Measurements from ENCODE around the gene SCN4A. TPM values are rescaled to one million over a fixed set of nuclear protein-coding genes. Genes with fewer than 3 reads are reported as not detected.
"Not testable (repeated sequence)": the region's sequence is repeated elsewhere in the genome, so short reads cannot be mapped to it uniquely, and the experiment has no call there.

SCN4A gene
- polyA plus RNA-seq, 2 of the 4 experiments (the other 2 are of a cell fraction), result 0.03 to 0.06 TPM

GRCh38 chr17:64007838-64008282, 35.1 kb upstream of the SCN4A start:
- Histone ChIP-seq H3K9me3 (no peaks in the 10 kb centered on the region), H3K27ac (peak overlapping the region in 1 of 2 experiments; percentile 17; a peak in 1 of 6 replicates), H3K4me1 (peaks cover 28% of the 10 kb centered on the region), H3K4me2 (no peak overlapping the region), H3K4me3 (no peak overlapping the region)
- DNase-seq (ENCODE audit: low read depth in 1 of 2, low spot score in 1 of 2), result no peak
- FAIRE-seq, result no peak
- WGBS (ENCODE audit: missing lambda C conversion rate), result 69% methylated on average over 5 of the region's 5 CpGs
- CTCF ChIA-PET, result interaction anchor here (1.0 to 10.0 kb wide), 5 partner anchors 13 to 61 kb away, joined by 3 to 107 read pairs (median 4); partner anchors contain the start of gene ICAM2
- no peak for TF ChIP-seq EP300 (IDR thresholded peaks at IDR 0.05)
- no peak for TF ChIP-seq NPAS2 (CRISPR knock-in tag; IDR thresholded peaks at IDR 0.05; ENCODE audit: borderline replicate concordance)
- TF ChIP-seq POLR2AphosphoS2 (conservative IDR thresholded peaks at IDR 0.05; ENCODE audit: low read length), result no peak
- TF ChIP-seq SMC3 (IDR thresholded peaks at IDR 0.05), result no peak
- no peak for TF ChIP-seq MAX (IDR thresholded peaks at IDR 0.05)
- no peak for TF ChIP-seq TP53 (CRISPR knock-in tag; IDR thresholded peaks at IDR 0.05)
- no peak for TF ChIP-seq RARB (CRISPR knock-in tag; IDR thresholded peaks at IDR 0.05)
- TF ChIP-seq BCL3 (IDR thresholded peaks at IDR 0.05), result no peak
- TF ChIP-seq USF2 (IDR thresholded peaks at IDR 0.05), result no peak
- TF ChIP-seq CEBPB (IDR thresholded peaks at IDR 0.05), result no peak
- no peak for TF ChIP-seq HMGXB4 (CRISPR knock-in tag; IDR thresholded peaks at IDR 0.05; ENCODE audit: borderline replicate concordance)
- no peak for TF ChIP-seq HOXA7 (CRISPR knock-in tag; IDR thresholded peaks at IDR 0.05)
- TF ChIP-seq REST (IDR thresholded peaks at IDR 0.05), result no peak
- TF ChIP-seq RFX5 (IDR thresholded peaks at IDR 0.05), result no peak
- no peak for TF ChIP-seq ELK1 (IDR thresholded peaks at IDR 0.05; ENCODE audit: low read depth, low read length)
- no peak for TF ChIP-seq CBX2 (IDR thresholded peaks at IDR 0.05; ENCODE audit: borderline replicate concordance, low read depth)
- no peak for TF ChIP-seq NFE2L2 (conservative IDR thresholded peaks at IDR 0.05; ENCODE audit: low read length)
- ATAC-seq, result no peak
- POLR2A ChIA-PET, result no interaction called here

- FAIRE-seq; H3K27ac ChIP-seq; H3K9me3 ChIP-seq; ATAC-seq; H3K4me3 ChIP-seq; POLR2A ChIA-PET; H3K4me2 ChIP-seq; DNase-seq (ENCODE audit: low read depth in 1 of 2, low spot score in 1 of 2): not testable (repeated sequence)
- CTCF ChIA-PET, result interaction anchor here (1.0 to 10.0 kb wide), 8 partner anchors 10 to 127 kb away, joined by 3 to 107 read pairs (median 11); partner anchors contain the start of genes GH1 and ICAM2
- WGBS (ENCODE audit: missing lambda C conversion rate), result 92% methylated on average over 5 of the region's 5 CpGs
- H3K4me1 ChIP-seq, result peaks cover 28% of the 10 kb centered on the region
These were observed 34.5 kb upstream of the SCN4A start for GRCh38 chr17:64007089-64007837.
